ENCODE results near the gene B4GALNT1.

The B4GALNT1 gene

DNA sequence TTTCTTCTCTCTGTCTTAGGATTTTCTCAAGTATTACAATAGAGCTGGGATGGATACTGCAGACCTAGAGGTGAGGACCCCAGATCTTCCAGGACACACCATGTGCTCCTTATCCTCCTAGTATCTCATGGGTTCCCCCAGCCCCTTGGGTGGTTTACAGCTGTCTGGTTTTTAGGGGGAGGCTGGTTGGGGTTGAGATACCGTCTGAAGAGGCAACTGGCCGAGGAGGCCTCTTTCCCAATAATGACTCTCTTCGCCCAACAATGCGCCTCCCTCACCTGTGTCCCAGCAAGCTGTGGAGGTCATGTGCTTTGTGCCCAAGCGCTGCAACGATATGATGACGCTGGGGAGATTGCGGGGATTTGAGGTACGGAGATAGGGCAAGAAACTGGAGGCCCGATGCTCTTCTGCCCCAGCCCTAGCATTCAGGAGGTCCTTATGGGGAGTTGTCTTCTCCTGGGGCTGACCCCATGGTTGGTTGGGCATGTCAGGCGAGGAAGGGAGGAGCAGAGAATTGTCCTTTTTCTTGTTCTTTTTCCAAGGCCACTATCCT is 18.0 kb downstream of the B4GALNT1 start:
- TF ChIP-seq, protein P1, sequence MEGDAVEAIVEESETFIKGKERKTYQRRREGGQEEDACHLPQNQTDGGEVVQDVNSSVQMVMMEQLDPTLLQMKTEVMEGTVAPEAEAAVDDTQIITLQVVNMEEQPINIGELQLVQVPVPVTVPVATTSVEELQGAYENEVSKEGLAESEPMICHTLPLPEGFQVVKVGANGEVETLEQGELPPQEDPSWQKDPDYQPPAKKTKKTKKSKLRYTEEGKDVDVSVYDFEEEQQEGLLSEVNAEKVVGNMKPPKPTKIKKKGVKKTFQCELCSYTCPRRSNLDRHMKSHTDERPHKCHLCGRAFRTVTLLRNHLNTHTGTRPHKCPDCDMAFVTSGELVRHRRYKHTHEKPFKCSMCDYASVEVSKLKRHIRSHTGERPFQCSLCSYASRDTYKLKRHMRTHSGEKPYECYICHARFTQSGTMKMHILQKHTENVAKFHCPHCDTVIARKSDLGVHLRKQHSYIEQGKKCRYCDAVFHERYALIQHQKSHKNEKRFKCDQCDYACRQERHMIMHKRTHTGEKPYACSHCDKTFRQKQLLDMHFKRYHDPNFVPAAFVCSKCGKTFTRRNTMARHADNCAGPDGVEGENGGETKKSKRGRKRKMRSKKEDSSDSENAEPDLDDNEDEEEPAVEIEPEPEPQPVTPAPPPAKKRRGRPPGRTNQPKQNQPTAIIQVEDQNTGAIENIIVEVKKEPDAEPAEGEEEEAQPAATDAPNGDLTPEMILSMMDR (conservative IDR thresholded peaks at IDR 0.05): no peak
- H3K27ac ChIP-seq: no peak overlapping the region

DNA sequence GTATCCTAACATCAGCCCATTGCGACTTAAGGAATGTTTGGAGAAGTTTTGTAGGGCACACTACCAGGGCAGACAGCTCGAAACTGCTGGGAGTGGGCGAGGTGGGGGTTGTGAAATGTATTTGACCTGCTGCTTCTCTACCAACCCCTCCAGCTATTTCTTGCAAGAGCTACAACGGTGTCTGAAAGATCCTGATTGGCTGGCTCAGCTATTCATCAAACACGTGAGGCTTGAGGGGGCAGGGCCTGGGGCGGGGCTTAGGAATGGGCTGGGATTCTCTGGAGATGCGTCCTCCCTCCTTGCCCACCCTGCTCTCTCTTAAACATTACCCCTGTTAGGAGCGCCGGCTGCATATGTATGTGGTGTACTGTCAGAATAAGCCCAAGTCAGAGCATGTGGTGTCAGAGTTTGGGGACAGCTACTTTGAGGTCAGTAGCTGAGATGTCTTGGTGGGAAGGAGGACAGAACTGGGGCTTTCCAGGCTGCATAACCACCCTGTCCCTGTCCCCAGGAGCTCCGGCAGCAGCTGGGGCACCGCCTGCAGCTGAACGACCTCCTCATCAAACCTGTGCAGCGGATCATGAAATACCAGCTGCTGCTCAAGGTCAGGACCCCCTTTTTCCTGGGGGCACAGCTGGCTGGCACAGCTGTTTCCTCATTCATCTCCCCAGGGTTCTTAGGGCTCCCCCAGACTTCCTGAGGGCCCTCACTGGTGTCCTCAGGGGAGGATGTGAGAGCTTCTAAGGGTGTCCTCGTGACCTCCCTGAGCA is 18.6 kb downstream of the B4GALNT1 start:
- TF ChIP-seq, protein P1 (conservative IDR thresholded peaks at IDR 0.05): no peak
- no peak overlapping the region for H3K27ac ChIP-seq

DNA sequence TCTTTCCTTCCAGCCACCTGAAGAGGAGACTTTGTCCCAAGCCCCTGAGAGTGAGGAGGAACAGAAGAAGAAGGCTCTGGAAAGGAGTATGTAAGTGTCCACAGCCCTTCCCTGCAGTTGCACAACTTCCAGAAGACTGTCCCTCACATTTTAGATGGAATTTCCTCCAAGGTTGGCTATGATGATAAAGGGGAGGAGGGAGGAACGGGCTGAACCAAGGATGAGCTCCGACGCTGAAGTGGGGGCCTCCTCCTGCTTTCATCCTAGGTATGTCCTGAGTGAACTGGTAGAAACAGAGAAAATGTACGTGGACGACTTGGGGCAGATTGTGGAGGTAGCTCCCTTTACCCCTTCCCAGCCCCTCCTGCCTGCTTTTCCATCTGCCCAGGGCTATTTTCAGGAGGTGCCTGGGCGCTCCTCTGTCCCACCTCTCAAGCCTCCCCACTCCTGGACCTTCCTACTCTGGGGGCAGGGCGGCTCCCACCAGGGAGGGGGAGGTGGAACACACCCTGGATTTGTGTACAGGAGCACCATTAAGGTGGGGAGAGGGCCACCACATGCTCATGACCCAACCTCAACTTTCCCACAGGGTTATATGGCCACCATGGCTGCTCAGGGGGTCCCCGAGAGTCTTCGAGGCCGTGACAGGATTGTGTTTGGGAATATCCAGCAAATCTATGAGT is 19.4 kb downstream of the B4GALNT1 start:
- TF ChIP-seq, protein P1 (conservative IDR thresholded peaks at IDR 0.05): no peak
- no peak overlapping the region for H3K27ac ChIP-seq

DNA sequence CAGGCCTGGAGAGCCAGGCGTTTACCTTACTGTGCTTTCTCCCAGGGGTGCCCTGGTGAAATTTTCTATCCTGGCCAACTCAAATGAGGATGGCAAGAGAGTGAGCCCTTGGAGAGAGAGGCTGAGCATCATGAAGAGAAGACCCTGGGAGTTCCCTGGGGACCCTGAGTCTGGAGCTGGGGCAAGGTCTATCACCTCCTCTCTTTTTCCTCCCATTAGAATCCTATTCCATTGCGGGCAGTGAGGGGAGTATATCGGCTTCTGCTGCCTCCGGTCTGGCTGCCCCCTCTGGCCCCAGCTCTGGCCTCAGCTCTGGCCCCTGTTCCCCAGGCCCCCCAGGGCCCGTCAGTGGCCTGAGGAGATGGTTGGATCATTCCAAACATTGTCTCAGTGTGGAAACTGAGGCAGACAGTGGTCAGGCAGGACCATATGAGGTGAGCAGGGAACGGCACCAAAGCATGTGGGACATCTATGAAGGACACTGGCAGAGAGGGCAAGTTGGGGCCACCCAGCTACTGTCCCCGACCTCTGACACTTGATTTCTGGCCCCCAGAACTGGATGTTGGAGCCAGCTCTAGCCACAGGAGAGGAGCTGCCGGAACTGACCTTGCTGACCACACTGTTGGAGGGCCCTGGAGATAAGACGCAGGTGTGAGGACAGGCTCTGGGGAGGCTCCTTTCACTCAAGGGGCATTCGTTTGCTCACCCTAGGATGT is 20.1 kb downstream of the B4GALNT1 start:
- H3K27ac ChIP-seq: no peak overlapping the region
- TF ChIP-seq, protein P1 (conservative IDR thresholded peaks at IDR 0.05): no peak

DNA sequence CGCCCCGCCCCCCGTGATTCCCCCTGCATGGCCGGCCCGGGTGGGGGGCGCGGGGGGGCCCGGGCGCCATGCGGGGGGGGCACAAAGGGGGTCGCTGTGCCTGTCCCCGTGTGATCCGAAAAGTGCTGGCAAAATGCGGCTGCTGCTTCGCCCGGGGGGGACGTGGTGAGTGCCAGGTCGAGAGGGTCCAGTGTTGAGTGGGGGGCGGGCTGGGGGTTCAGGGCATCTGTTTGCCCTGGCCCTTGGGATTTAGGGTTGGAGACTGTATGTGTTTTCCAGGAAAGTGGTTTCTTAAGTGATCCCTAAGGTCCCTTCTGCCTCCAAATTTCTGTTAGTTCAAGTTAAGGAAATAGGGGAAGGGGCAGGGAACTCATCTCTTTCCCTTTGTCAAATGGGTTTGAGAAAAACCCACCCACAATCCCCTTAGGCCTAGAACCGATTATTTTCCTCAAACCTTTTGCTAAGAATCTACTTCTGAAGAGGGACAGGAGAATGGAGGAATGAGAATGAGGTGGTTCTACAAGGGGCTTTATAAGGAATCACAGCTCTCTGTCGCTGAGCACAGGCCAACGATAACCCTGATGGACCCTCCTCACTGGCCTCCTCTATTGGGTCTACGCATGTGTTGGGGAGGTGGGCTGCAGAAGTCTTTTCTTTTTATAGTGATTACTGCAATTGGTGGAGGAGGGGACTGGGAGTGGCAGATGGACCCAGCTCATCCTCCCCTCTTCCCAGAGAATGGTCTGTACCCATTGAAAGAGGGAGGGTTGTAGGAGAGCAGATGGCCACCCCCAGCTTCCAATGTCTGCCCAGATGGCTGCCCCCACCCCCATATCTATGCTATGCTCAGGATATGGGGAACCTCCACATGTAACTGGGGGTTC is 20.9 kb downstream of the B4GALNT1 start:
- TF ChIP-seq, protein P1 (conservative IDR thresholded peaks at IDR 0.05): no peak
- peak overlapping the region; percentile 79; the same call in 1 of the 2 replicates for H3K27ac ChIP-seq

DNA sequence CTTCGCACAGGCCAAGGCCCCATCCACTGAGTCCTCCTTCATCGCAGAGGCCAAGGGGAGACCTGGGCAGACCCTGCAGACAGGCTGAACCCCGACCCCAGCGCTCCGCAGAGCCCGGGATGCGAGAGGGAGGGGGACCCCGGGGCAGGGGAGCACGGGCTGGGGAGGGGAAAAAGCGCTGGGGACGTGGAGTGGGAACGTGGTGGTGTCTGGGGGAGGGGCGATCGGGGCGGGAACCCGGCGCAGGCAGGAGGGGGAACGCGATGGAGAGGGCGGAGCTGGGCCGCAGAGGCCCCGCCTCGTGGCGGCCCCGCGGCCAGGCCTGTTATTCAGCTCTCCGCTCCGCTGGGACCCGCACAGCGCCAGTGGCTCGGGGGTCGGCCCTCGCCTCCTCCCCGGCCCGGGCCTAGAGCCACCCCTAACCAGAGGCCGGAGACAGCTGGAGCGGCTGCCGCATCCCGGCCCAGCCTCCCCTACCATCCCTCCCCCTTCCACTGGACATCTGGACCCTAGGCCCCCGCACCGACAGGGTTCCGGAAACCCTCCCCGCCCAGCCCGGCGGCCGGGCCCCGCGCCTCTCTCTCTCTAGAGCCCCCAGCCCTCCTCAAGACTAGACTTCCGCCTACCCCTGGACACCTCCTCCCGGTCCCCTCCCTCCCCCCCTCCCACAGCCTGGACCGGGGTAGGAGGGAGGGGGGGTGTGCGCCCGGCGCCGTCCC is 21.7 kb downstream of the B4GALNT1 start, which contains the start of gene ARHGEF25:
Gene ARHGEF25 (plus strand): TSS at position 328 of the 719 bp plus-strand sequence. CDS start 460 bp downstream, outside the sequence.
- TF ChIP-seq, protein P1 (conservative IDR thresholded peaks at IDR 0.05): no peak
- H3K27ac ChIP-seq: peak within 1 kb of the TSS; percentile 79; the same call in 1 of the 2 replicates

All from VCaP (cell line).